Dendritic cell treated with granulocyte-macrophage colony-stimulating factor and Interleukin-4, amounts not matched to agents 40 ng/mL and 50 ng/mL, for 4 days (primary cell): ENCODE results near the gene ITIH4.
A peak's percentile ranks its signal among the peaks of the same experiment; 100 is the strongest.
"Not testable (repeated sequence)": the region's sequence is repeated elsewhere in the genome, so short reads cannot be mapped to it uniquely, and the experiment has no call there.

Experiments
- H3K27ac Mint-ChIP-seq: one replicate; pipeline ENCODE4 v1.8.0; 2022; ENCODE audit warnings: mild to moderate bottlenecking, mixed read lengths
- H3K27me3 Mint-ChIP-seq: one replicate; pipeline ENCODE4 v1.8.0; 2022; ENCODE audit warnings: mild to moderate bottlenecking, mixed read lengths
- H3K36me3 Mint-ChIP-seq: one replicate; pipeline ENCODE4 v1.8.0; 2022; ENCODE audit warnings: low read depth, mixed read lengths
- H3K4me1 Mint-ChIP-seq: one replicate; pipeline ENCODE4 v1.8.0; 2022; ENCODE audit warnings: low read depth, mixed read lengths
- H3K4me3 Mint-ChIP-seq: one replicate; pipeline ENCODE4 v1.8.0; 2022; ENCODE audit warnings: mild to moderate bottlenecking, moderate library complexity, mixed read lengths
- H3K9me3 Mint-ChIP-seq: one replicate; pipeline ENCODE4 v1.8.0; 2022; ENCODE audit warnings: mixed read lengths
- intact Hi-C: fragments of 100-400 bp; cut with micrococcal nuclease; formaldehyde crosslinking; loops from one replicate; pipeline ENCODE4 v1.15.0; 2022

The ITIH4 gene

DNA sequence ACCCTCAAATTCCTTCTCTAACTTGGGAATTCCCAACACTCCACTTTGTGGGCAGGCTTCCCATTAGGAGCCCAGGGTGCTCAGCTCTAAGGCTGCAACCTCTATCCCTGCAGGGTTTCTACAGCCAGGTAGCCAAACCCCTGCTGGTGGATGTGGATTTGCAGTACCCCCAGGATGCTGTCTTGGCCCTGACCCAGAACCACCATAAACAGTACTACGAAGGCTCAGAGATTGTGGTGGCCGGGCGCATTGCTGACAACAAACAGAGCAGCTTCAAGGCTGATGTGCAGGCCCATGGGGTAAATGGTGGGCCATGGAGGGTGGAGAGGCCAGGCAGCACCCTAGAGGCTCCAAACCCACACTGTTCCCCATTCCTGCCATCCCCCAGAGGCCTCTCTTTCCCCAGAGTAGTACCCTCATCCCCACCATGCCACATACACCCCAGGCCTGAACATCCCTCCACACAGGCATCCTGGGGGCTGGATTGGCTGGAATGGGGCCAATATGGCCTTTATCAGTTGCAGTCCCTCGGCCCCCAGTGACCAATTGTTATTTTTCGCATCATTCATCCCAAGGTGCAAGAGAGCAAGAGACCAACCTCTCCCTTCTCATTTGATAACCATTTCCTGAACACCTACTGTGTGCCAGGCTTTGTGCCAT lies 45.4 kb downstream of the ITIH4 start:
- Mint-ChIP-seq H3K27ac (no peak overlapping the region), H3K4me3 (no peak overlapping the region), H3K27me3 (peaks cover 2% of the 10 kb centered on the region), H3K36me3 (no peaks in the 10 kb centered on the region), H3K9me3 (no peaks in the 10 kb centered on the region), H3K4me1 (peaks cover 21% of the 10 kb centered on the region)
- intact Hi-C loops = no loop called here

DNA sequence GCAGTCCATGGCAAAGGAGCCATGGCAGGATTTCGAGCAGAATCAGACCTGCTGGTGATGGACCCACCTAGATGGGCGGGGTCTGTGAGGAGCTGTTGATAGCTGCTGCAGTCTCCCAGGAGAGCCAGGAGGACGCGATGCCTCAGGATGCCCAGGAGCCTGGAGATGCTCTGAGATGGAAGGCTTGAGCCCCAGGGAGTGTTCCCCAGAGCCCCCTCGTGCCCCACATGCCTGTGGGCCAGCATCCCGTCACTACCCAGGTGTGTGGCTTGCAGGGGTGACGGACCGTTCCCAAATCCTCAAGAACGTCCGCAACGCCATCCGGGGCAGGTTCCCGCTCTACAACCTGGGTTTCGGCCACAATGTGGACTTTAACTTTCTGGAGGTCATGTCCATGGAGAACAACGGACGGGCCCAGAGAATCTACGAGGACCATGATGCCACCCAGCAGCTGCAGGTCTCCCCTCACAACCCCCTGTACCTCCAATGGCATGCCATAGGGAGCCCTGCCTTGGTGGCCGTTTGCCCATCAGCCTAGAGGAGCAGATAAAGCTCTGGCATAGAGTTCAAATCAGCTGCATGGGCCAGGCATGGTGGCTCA lies 46.4 kb downstream of the ITIH4 start:
- H3K27me3 Mint-ChIP-seq = peaks cover 2% of the 10 kb centered on the region
- H3K9me3 Mint-ChIP-seq = no peaks in the 10 kb centered on the region
- H3K27ac Mint-ChIP-seq = no peak overlapping the region
- intact Hi-C loops = no loop called here
- H3K36me3 Mint-ChIP-seq = no peaks in the 10 kb centered on the region
- H3K4me1 Mint-ChIP-seq = peaks cover 31% of the 10 kb centered on the region
- no peak overlapping the region for H3K4me3 Mint-ChIP-seq

DNA sequence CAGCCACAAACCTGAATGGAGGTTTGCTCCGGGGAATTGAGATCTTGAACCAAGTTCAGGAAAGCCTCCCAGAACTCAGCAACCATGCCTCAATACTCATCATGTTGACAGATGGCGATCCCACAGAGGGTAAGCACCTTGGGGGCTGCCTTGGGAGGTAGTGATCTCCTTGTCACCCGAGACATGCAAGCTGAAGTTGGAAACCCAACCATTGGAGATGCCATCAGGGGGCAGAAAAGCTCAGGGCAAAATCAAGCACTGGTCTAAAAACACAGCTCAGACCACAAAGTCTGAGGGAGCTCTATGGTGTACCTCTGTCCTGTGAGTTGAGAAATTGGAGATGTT lies 47.3 kb downstream of the ITIH4 start:
- Mint-ChIP-seq H3K27ac (no peak overlapping the region), H3K4me1 (peaks cover 40% of the 10 kb centered on the region), H3K4me3 (no peak overlapping the region), H3K27me3 (peaks cover 2% of the 10 kb centered on the region), H3K9me3 (no peaks in the 10 kb centered on the region), H3K36me3 (no peaks in the 10 kb centered on the region)
- intact Hi-C loops = no loop called here

DNA sequence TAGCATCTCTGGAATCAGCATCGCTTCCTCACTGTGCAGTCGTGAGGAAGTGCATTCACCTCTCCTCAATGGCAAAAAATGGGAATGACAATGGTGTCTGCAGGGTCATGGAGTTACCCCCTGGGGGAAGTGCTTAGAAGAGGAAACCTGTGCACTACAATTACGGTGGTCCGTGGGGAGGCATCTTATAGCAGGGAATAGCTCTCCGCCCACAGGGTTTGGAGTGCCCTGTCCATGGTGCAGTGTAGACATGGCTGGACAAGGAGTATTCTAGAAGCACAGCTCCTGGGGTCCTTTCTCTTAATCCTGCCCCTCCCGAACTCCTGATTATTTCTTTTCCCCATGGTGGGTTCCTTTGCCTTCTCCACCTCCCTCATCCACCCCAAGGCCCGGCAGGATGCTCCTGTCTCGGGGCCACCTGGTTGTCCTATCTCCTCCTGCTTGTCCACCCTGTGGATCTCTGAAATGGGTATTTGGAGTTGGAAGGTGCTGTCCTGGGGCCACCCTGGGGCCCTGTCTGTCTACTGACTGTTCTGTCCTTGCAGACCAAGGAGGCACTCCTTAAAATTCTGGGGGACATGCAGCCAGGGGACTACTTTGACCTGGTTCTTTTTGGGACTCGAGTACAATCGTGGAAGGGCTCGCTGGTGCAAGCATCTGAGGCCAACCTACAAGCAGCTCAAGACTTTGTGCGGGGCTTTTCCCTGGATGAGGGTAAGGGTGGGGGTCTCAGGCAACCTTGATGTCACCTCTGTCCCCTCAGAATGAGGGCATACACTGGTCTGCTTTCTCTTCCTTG lies 47.9 kb downstream of the ITIH4 start:
- intact Hi-C loops = no loop called here
- no peak overlapping the region for H3K4me3 Mint-ChIP-seq
- H3K9me3 Mint-ChIP-seq = no peaks in the 10 kb centered on the region
- H3K4me1 Mint-ChIP-seq = peaks cover 45% of the 10 kb centered on the region
- no peaks in the 10 kb centered on the region for H3K36me3 Mint-ChIP-seq
- no peak overlapping the region for H3K27ac Mint-ChIP-seq
- peaks cover 2% of the 10 kb centered on the region for H3K27me3 Mint-ChIP-seq

DNA sequence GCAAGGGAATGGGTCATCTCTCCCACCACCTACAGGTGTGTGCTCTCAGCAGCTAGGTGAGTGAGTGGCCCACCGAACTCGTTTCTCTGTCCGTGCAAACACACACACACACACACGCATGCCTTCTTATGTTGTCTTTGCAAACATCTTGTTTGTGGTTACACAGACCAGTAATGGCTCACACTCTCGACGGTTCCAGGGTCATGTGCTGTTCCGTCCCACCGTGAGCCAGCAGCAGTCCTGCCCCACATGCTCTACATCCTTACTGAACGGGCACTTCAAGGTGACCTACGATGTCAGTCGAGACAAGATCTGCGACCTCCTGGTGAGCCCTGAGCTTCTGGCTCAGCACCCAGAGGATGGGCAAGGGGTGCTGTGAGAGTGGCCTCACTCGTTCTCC lies 48.7 kb downstream of the ITIH4 start:
- Mint-ChIP-seq H3K4me3 (no peak overlapping the region), H3K9me3 (no peaks in the 10 kb centered on the region), H3K36me3 (no peaks in the 10 kb centered on the region), H3K27me3 (peaks cover 2% of the 10 kb centered on the region), H3K4me1 (peaks cover 45% of the 10 kb centered on the region), H3K27ac (peak overlapping the region; percentile 18)
- intact Hi-C loops = no loop called here

DNA sequence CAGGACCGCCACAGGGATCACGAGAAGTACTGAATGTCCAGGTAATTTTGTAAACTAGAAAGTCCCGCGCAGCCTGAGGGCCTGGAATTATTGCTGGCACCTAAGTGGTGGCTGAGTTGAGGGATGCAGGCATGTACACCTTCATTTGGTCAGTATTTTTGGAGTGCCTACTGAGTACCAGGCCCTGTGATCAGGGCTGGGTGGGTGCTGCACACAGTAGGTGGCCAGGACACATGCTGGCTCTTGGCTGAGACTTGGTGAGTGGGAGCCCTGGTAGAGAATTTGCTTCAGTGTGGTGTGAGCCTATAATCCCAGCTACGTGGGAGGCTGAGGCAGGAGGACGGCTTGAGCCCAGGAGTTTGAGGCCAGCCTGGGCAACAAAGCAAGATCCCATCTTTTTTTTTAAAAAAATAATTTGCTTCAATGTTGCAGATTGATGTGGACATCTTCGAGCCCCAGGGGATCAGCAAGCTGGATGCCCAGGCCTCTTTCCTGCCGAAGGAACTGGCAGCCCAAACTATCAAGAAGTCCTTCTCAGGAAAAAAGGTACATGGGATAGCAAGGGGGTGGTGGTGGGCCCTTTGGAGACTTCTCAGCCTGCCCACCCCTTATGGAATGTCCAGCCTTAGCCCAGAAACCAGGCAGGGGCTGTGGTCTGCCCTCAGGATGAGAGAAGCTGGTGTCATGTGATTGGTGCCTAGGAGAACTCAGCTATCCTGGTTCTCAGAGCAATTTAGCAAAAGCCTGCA lies 50.5 kb downstream of the ITIH4 start:
- intact Hi-C loops = no loop called here
- Mint-ChIP-seq H3K27ac (peak overlapping the region; percentile 84), H3K9me3 (no peaks in the 10 kb centered on the region), H3K27me3 (peaks cover 2% of the 10 kb centered on the region), H3K36me3 (no peaks in the 10 kb centered on the region), H3K4me1 (peaks cover 61% of the 10 kb centered on the region), H3K4me3 (no peak overlapping the region)

DNA sequence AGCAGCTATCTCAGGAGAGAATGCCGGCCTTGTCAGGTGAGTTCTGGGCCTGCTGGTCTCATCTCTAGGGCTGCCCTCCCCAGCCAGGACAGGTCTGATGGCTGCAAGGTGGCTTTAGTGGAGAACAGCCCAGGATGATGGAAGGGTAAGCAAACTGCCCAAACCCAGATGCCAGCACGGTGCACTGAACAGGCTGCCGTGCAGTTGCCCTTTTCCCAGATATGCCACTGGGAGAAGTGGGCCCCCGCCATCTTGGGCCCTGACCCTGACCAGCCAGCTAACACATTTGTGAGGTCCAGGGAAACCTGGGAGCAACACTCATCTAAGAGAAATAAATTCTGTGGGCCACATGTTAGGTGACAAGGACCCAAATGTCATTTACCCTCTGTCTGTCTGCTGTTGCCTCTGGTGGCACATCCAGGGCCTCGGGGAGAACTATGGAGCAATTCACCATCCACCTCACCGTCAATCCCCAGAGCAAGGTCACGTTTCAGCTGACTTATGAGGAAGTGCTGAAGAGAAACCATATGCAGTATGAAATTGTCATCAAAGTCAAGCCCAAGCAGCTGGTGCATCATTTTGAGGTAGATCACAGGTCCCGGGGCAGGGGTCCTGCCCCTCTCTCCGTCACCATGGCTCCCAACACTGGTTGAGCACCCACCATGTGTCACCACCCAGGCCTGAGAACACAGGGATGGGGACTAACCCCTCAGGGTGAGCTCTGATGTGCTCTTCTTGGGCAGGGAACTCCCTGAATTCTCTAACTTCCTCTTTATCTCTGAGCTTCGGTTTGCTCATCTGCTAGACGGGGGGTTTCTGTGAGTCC lies 51.2 kb downstream of the ITIH4 start:
- H3K9me3 Mint-ChIP-seq = no peaks in the 10 kb centered on the region
- H3K36me3 Mint-ChIP-seq = no peaks in the 10 kb centered on the region
- no peaks in the 10 kb centered on the region for H3K27me3 Mint-ChIP-seq
- H3K4me1 Mint-ChIP-seq = peaks cover 68% of the 10 kb centered on the region
- no peak overlapping the region for H3K4me3 Mint-ChIP-seq
- intact Hi-C loops = no loop called here
- H3K27ac Mint-ChIP-seq = peak overlapping the region; percentile 84

DNA sequence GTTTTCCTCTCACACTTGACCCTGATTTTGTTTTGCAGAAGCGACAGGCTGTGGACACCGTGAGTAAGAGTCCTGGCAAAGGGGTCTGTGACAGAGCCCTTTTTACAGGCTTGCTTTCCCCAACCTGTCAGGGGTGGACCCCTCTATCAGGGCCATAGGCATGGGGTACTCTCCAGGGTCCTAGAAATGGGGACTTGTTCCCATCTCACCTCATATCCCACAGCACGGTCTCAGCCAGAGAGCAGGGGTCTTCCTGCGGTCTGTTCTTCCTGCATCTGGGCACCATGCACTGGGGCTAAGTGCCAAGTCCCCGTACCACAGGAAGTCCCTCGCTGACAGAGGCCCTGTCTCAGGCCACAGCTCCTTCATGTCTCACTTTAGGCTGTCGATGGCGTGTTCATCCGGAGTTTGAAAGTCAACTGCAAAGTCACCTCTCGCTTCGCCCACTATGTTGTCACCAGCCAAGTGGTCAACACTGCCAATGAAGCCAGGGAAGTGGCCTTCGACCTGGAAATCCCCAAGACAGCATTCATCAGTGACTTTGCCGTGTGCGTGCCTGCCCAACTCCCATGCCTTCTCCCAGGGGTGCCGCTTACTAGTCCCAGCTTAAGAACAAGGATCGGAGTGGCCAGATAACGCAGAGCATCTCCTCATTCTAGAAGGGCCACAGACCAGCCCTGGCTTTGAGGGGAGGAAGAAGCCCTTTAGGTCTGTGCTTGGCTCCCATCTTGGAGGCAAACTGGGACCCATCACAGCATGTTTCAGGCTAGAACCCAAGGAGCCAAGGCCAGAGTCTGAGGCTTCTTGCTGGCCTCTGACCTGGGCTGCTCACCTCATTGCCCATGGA lies 52.3 kb downstream of the ITIH4 start:
- Mint-ChIP-seq H3K27me3 (no peaks in the 10 kb centered on the region), H3K36me3 (no peaks in the 10 kb centered on the region), H3K4me3 (no peak overlapping the region), H3K9me3 (no peaks in the 10 kb centered on the region), H3K4me1 (peaks cover 73% of the 10 kb centered on the region), H3K27ac (peak overlapping the region; percentile 84)
- intact Hi-C loops = no loop called here

DNA sequence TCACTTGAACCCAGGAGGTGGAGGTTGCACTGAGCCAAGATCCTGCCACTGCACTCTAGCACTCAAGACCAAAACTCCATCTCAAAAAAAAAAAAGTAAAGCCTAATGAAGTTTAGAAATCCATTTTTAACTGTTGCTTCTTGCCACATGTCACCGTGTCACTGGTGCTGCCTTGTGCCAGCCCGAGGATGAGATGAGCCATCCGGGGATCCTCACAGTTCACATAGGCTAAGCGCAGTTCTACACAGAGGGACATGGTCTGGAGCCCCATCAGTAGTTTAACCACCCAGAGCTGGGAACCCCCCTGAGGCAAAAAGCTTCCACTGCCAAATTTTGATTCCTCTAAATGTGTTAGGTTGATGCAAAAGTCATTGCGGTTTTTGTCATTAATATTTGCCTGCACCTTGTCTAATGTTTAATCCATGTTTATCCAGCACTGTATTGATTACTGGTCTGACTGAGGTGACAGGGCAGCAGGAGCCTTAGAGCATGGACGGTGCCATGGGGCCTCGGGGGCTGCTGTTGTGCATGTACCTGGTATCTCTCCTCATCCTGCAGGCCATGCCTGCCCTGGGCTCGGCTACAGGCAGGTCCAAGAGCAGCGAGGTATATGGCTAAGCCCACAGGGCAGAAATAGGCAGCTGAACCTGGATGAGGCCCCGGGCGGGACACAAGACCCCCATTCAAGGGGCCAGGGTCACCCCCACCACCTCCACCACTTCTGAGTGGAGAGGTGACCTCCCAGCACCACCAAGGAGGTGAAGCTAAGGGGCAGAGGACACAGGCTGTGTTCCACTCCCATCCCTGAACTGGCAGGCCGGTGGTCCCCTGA lies 53.1 kb downstream of the ITIH4 start, which contains the start of gene ITIH1:
ITIH1 (plus strand) TSS at position 473 of the 832 bp plus-strand sequence; CDS start at position 490, 17 bp downstream.
- no peaks in the 10 kb centered on the region for H3K9me3 Mint-ChIP-seq
- H3K36me3 Mint-ChIP-seq = no peaks in the 10 kb centered on the region
- intact Hi-C loops = no loop called here
- no peak within 1 kb of the TSS for H3K4me3 Mint-ChIP-seq
- peak within 1 kb of the TSS; percentile 84 for H3K27ac Mint-ChIP-seq
- H3K4me1 Mint-ChIP-seq = peaks cover 77% of the 10 kb centered on the region
- H3K27me3 Mint-ChIP-seq = no peaks in the 10 kb centered on the region

DNA sequence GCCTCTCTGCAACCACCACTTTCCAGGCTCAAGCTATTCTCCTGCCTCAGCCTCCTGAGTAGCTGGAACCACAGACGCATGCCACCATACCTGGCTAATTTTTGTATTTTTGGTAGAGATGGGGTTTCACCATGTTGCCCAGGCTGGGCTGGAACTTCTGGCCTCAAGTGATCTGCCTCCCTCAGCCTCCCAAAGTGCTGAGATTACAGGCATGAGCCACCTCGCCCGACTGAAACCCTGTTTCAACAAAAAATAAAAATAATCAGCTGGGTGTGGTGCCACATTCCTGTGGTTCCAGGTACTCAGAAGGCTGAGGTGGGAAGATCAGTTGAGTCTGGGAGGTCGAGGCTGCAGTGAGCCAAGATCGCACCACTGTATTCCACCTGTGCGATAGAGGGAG lies 54.0 kb downstream of the ITIH4 start:
- H3K27me3 Mint-ChIP-seq, H3K4me3 Mint-ChIP-seq, intact Hi-C loops, H3K9me3 Mint-ChIP-seq, H3K36me3 Mint-ChIP-seq: not testable (repeated sequence)
- peaks cover 76% of the 10 kb centered on the region for H3K4me1 Mint-ChIP-seq
- H3K27ac Mint-ChIP-seq = peak overlapping the region; percentile 80

DNA sequence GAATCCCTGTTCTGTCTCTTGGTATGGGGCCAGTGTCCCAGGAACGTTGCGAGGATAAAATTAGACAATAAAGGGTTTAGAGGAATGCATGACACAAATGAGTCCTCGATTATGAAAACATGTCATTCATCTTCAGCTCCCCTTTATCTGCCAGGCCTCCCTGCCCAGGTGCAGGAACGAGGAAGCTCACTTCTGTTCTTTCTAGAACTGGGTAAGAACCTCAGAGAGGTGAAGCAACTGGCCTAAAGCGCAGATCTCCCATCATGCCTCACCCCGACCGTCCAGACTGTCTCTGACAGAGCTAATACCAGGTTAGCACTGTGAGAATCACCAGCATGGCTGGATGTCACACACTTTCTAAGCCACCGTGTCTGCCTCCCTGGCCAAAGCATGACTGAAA lies 54.6 kb downstream of the ITIH4 start:
- Mint-ChIP-seq H3K4me1 (peaks cover 76% of the 10 kb centered on the region), H3K4me3 (no peak overlapping the region), H3K9me3 (no peaks in the 10 kb centered on the region), H3K36me3 (no peaks in the 10 kb centered on the region), H3K27ac (peak overlapping the region; percentile 80), H3K27me3 (no peaks in the 10 kb centered on the region)
- intact Hi-C loops = no loop called here
